ENCODE measurements around the gene CCDC92. TPM values are rescaled to one million over a fixed set of nuclear protein-coding genes. Genes with fewer than 3 reads are reported as not detected.

CCDC92 gene
- polyA plus RNA-seq, 1 experiment = 35.9 TPM

DNA sequence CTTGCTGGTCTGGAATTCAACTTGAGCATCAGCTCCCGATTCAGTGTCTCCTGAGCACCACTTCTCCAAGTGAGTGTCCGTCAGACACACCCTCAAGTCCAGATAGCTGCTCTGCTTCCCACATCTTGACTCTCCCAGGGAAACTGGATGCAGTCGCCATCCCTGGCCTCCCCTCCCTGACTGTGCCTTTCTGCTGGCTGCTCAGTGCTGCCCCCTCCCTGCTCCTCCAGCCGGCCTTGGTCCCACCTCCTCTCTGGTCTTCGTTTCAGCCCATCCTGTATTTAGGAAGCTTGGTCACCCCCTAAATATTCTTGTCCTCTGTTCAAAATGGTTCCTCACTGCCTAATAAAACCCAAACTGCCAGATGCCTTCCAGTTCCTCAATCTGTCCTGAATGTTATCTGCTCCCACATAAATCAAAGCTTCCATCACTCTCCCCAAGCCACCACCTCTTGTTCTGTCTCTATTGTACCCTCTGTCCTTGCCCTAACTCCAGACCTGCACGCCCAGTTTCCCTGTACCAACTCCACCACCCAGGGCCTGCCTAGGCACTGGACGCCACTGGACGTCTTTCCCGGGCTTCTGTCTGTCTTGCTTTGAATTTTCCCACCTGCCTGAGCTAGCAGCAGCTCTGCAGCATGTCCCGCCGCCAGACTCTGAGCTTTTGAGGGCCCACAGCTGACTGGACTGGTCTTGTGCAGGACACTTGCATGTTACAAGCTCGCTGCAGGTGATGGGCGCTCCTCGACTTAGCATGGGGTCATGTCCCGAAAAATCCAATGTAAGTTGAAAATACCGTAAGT, 33.8 kb downstream of the CCDC92 start:
- CTCF ChIA-PET = interaction anchor here (0.6 to 1.4 kb wide), 6 partner anchors 9 to 94 kb away, joined by 3 to 4 read pairs (median 3); no protein-coding TSS in a partner anchor
- DNase-seq (ENCODE audit: low read depth) = no peak
- POLR2A ChIA-PET = no interaction called here

DNA sequence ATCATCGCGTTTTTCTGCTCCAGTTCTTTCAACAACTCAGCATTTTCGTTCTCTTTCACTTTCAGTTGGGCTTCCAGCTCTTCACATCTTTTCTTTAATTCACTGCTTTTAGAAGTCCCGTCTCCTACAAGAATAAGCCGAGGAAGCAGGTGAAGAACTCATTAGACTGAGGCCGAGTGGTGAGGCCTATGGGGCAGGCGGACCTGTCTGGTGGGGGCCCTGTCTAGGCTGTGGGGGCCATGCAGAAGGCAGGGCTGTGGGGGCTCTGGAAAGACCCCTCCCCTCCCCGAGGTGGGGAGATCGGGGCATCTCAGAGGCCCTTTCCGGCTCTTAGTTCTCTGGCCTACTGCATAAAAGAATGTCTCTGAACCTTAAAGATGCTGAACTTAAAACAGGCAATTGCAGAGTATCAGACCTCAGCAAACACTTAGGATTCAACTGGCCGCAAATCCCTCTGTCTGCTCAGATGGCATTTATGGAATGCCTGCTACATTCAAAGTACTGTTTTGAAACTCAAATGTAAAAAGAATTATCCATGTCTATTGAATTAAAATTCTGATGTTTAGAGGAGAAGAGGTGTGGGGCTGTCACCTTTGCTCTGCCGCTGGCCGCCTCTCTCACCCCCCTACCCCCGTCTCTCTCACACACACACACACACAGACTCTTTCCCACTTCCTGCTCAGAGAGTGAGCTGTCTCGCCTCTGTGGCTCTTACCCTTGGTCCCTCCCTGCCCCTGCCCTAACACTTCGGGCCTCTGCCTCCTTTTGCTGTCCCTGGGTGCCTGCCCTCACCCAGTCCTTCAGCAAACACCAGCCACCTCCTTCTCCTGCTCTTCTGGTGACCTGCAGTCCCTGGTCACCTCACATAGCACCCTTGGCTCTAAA, 34.7 kb downstream of the CCDC92 start:
- POLR2A ChIA-PET = interaction anchor here (0.5 kb wide), 1 partner anchor 24 kb away, joined by 3 read pairs; no protein-coding TSS in a partner anchor
- Histone ChIP-seq H3K36me3 (ENCODE audit: control insufficient read depth, insufficient read depth, low read length) (peaks cover 23% of the 10 kb centered on the region), H3K4me3 (ENCODE audit: low read depth, low read length) (no peak overlapping the region), H3K27me3 (ENCODE audit: control insufficient read depth, insufficient read depth, low read length) (no peaks in the 10 kb centered on the region)
- TF ChIP-seq, protein P1, sequence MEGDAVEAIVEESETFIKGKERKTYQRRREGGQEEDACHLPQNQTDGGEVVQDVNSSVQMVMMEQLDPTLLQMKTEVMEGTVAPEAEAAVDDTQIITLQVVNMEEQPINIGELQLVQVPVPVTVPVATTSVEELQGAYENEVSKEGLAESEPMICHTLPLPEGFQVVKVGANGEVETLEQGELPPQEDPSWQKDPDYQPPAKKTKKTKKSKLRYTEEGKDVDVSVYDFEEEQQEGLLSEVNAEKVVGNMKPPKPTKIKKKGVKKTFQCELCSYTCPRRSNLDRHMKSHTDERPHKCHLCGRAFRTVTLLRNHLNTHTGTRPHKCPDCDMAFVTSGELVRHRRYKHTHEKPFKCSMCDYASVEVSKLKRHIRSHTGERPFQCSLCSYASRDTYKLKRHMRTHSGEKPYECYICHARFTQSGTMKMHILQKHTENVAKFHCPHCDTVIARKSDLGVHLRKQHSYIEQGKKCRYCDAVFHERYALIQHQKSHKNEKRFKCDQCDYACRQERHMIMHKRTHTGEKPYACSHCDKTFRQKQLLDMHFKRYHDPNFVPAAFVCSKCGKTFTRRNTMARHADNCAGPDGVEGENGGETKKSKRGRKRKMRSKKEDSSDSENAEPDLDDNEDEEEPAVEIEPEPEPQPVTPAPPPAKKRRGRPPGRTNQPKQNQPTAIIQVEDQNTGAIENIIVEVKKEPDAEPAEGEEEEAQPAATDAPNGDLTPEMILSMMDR (IDR thresholded peaks at IDR 0.05; ENCODE audit: insufficient read depth, low read depth, low read length) = no peak
- DNase-seq (ENCODE audit: low read depth) = no peak
- CTCF ChIA-PET = interaction anchor here (0.6 to 1.4 kb wide), 3 partner anchors 8 to 95 kb away, joined by 3 to 4 read pairs (median 3); no protein-coding TSS in a partner anchor

More for the DNA sequence above, 33.8 kb downstream of the CCDC92 start:
- TF ChIP-seq, protein P1 (IDR thresholded peaks at IDR 0.05; ENCODE audit: insufficient read depth, low read depth, low read length) = peak; percentile 51
- no peak overlapping the region for H3K4me3 ChIP-seq (ENCODE audit: low read depth, low read length)
- H3K27me3 ChIP-seq (ENCODE audit: control insufficient read depth, insufficient read depth, low read length) = no peaks in the 10 kb centered on the region
- H3K36me3 ChIP-seq (ENCODE audit: control insufficient read depth, insufficient read depth, low read length) = peaks cover 23% of the 10 kb centered on the region

DNA sequence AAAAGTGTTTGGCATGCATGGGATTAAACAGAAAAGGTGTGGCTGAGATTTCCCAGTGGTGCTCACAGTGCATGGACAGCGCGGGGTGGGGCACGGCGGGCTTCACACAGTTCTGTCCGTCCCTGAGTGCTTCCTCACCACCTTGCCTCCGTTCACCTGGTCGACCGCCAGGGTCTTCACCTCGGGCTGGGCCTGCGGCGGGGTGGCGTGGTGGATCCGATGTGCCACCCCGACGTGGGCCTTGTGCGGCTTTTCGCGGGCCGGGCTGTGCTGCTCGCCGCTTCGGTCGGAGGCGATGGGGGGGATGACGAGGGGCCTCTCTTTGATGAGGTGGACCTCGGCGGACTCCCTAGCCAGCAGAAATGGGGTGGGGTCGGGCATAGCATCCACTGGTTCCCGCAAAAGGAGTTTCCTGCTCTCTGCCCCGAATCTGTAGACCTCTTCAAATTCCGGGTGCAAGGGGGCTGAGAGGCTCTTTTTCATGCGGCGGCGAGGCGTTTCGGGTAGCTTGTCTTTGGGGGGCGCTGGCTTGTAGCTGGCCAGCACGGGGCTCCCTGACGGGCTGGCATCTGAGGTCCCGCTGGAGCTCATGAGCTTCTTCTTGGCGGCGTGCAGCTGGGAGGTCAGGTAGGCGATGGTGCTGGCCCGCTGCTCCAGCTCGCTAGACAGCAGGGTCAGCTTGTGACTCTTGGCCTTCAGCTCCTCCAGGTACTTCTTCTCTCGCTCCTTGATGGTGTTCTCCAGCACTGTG, 35.5 kb downstream of the CCDC92 start:
- H3K27me3 ChIP-seq (ENCODE audit: control insufficient read depth, insufficient read depth, low read length) = no peaks in the 10 kb centered on the region
- no peak for DNase-seq (ENCODE audit: low read depth)
- H3K36me3 ChIP-seq (ENCODE audit: control insufficient read depth, insufficient read depth, low read length) = peaks cover 23% of the 10 kb centered on the region
- CTCF ChIA-PET = no interaction called here
- no peak overlapping the region for H3K4me3 ChIP-seq (ENCODE audit: low read depth, low read length)
- TF ChIP-seq, protein P1 (IDR thresholded peaks at IDR 0.05; ENCODE audit: insufficient read depth, low read depth, low read length) = no peak
- POLR2A ChIA-PET = interaction anchor here (0.5 kb wide), 1 partner anchor 25 kb away, joined by 3 read pairs; no protein-coding TSS in a partner anchor

DNA sequence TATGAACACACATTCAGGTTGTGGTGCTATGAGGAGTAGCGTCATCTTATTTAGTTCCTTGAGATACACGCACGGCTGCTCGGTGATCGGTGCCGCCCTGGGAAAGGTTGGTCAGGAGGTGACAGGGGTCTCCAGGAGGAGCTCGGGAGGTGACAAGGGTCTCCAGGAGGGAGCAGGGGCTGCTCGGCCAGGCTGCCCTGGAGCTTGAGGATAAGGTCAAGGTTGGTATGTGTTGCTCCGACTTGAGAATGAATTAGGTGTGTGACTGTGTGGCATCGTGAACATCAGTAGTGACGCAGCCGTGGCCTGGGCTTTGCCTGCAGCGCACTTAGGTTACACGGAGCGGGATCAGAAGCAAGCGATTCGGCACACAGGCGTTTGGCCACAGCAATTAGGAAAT, 36.2 kb downstream of the CCDC92 start:
- POLR2A ChIA-PET = no interaction called here
- TF ChIP-seq, protein P1 (IDR thresholded peaks at IDR 0.05; ENCODE audit: insufficient read depth, low read depth, low read length) = no peak
- CTCF ChIA-PET = no interaction called here

More for the DNA sequence above, 36.2 kb downstream of the CCDC92 start:
- no peak overlapping the region for H3K4me3 ChIP-seq (ENCODE audit: low read depth, low read length)
- no peaks in the 10 kb centered on the region for H3K27me3 ChIP-seq (ENCODE audit: control insufficient read depth, insufficient read depth, low read length)
- DNase-seq (ENCODE audit: low read depth) = no peak
- H3K36me3 ChIP-seq (ENCODE audit: control insufficient read depth, insufficient read depth, low read length) = peaks cover 18% of the 10 kb centered on the region

All from BJ (cell line).